Sigmoid colon (tissue), 4 donors: ENCODE results near the gene SDCBP2.

Experiments used
- CTCF ChIP-seq, 4 experiments: fragments of 450-650 bp in 3 of 4; fragments of 200-600 bp in 1 of 4; IDR thresholded peaks; one replicate each; pipeline ENCODE4 v1.5.1; 2016 to 2019; ENCODE audit warnings: antibody characterized with exemption in 4 of 4, mild to moderate bottlenecking in 3 of 4, moderate library complexity in 2 of 4
- POLR2A ChIP-seq, 2 donors: fragments of 450-650 bp; IDR thresholded peaks; one replicate each; pipeline ENCODE4 v1.6.1; 2016; ENCODE audit warnings: antibody characterized with exemption in 2 of 2, mild to moderate bottlenecking in 2 of 2, moderate library complexity in 2 of 2
- POLR2AphosphoS5 ChIP-seq, 4 donors: sonication (generic); formaldehyde crosslinking; IDR thresholded peaks; one replicate each; pipeline ENCODE4 v1.6.1; 2017; ENCODE audit warnings: antibody characterized with exemption in 4 of 4

DNA sequence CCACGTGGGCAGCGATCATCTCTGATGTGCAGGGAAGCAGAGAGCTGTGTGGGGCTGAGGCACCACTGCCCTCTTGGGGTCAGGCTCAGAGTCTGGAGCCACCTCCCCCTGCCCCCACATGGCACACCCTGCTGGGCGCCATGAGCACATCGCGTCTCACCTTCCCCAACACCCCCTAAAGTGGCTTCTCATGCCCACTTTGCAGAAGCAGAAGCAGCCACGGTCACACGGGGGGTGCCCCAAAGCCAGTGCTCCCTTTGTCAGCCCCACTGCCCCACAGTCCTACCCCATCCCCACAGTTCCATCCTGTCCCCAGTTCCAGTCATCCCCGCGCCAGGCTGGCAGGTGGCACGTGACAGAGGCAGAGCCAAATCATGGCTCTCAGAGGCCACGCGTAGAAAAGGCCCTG lies 19.5 kb downstream of the SDCBP2 start:
- TF ChIP-seq CTCF (IDR thresholded peaks at IDR 0.05) = no peak
- no peak for TF ChIP-seq POLR2AphosphoS5 (IDR thresholded peaks at IDR 0.05)
- no peak for TF ChIP-seq POLR2A (IDR thresholded peaks at IDR 0.05)
